Measurements from ENCODE around the gene TMC3. TPM values are rescaled to one million over a fixed set of nuclear protein-coding genes. Genes with fewer than 3 reads are reported as not detected.

The TMC3 gene
- total and polyA plus RNA-seq, 9 of the 15 experiments (the other 6 are each of a cell fraction or from before 2014, with no cell fraction given) = 0.01 to 0.14 TPM; not detected in 7

- TF ChIP-seq, protein P1, sequence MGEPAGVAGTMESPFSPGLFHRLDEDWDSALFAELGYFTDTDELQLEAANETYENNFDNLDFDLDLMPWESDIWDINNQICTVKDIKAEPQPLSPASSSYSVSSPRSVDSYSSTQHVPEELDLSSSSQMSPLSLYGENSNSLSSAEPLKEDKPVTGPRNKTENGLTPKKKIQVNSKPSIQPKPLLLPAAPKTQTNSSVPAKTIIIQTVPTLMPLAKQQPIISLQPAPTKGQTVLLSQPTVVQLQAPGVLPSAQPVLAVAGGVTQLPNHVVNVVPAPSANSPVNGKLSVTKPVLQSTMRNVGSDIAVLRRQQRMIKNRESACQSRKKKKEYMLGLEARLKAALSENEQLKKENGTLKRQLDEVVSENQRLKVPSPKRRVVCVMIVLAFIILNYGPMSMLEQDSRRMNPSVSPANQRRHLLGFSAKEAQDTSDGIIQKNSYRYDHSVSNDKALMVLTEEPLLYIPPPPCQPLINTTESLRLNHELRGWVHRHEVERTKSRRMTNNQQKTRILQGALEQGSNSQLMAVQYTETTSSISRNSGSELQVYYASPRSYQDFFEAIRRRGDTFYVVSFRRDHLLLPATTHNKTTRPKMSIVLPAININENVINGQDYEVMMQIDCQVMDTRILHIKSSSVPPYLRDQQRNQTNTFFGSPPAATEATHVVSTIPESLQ (CRISPR knock-in tag; IDR thresholded peaks at IDR 0.05) = no peak
- no peak for TF ChIP-seq ATF1 (CRISPR knock-in tag; IDR thresholded peaks at IDR 0.05)
- no peak for TF ChIP-seq ATF1 (tag; IDR thresholded peaks at IDR 0.05)
- TF ChIP-seq DMBX1 (CRISPR knock-in tag; IDR thresholded peaks at IDR 0.05; ENCODE audit: borderline replicate concordance) = no peak
Measured at GRCh38 chr15:81299156-81299555, 74.9 kb downstream of the TMC3 start (continued).

DNA sequence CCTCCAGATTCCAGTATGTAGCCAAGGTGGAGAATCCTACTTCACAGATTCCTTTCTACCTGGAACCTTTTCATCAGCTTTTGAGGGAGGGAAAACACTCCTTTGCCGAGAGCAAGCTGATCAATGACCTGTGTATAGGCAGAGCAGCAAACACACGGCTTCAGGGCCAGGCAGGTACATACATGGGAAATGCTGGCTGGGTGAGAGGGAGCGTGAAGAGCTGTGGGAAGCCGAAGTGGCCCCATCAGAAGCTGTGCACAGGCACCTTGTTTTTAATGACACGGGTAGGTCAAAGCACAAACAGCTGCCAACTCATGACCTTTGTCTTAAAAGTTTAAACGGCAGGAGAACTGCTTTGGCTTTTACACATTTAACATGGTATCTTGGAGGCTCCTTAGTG lies 75.4 kb downstream of the TMC3 start:
- FAIRE-seq = no peak
- no peak overlapping the region for H3K4me3 ChIP-seq
- no peak for ATAC-seq
- no peaks in the 10 kb centered on the region for H3K9me1 ChIP-seq (ENCODE audit: control insufficient read depth, insufficient read depth, low read length)
- H3K4me1 ChIP-seq (replicated peaks in 1 of 2; ENCODE audit: control insufficient read depth in 2 of 2, insufficient read depth in 2 of 2, low read length in 2 of 2) = no peaks in the 10 kb centered on the region
- H2AFZ ChIP-seq (ENCODE audit: low read depth, low read length) = no peak overlapping the region
- no peaks in the 10 kb centered on the region; the same call in 1 of the 2 replicates for H4K20me1 ChIP-seq (replicated peaks; ENCODE audit: control insufficient read depth, insufficient read depth, low read length)
- no peaks in the 10 kb centered on the region for H3K27me3 ChIP-seq (ENCODE audit: control insufficient read depth in 2 of 2, insufficient read depth in 2 of 2, low read length in 2 of 2)
- no peaks in the 10 kb centered on the region for H3K9me3 ChIP-seq (replicated peaks; ENCODE audit: control insufficient read depth, insufficient read depth, low read depth, low read length)
- no peak overlapping the region for H3K9ac ChIP-seq (ENCODE audit: insufficient read depth in 1 of 2, low read depth in 2 of 2, low read length in 2 of 2)
- no peak for DNase-seq (ENCODE audit: extremely low read depth in 1 of 4, low spot score in 3 of 4)
- no peak overlapping the region for H3K27ac ChIP-seq (ENCODE audit: extremely low read depth, low read depth, low read length)
- intact Hi-C loops (cut with micrococcal nuclease) = no loop called here
- BruUV-seq (replicated peaks) = no TSS peak
- WGBS (ENCODE audit: insufficient coverage, low coverage, missing lambda C conversion rate) = 33% methylated on average over 6 of the region's 6 CpGs
- ChIA-PET POLR2A (interaction anchor here (1.6 kb wide), 1 partner anchor 10 kb away, joined by 5 read pairs; no protein-coding TSS in a partner anchor), CTCF (ENCODE audit: low intra/inter-chr PET ratio) (no interaction called here)
- no peaks in the 10 kb centered on the region for H3K79me2 ChIP-seq (ENCODE audit: control insufficient read depth, insufficient read depth, low read length)
- in situ Hi-C loops (cut with MboI) = no loop called here
- H3K4me2 ChIP-seq (ENCODE audit: insufficient read depth, low read length) = no peak overlapping the region
- peaks cover 11% of the 10 kb centered on the region; the same call in 1 of the 3 replicates for H3K36me3 ChIP-seq (ENCODE audit: control insufficient read depth, insufficient read depth, low read length)
- no peak for TF ChIP-seq TSHZ1 (CRISPR knock-in tag; IDR thresholded peaks at IDR 0.05)
- no peak for TF ChIP-seq ZNF766 (CRISPR knock-in tag; conservative IDR thresholded peaks at IDR 0.05)
- TF ChIP-seq NRF1 (conservative IDR thresholded peaks at IDR 0.05 in 1 of 2, IDR thresholded peaks at IDR 0.05 in 1 of 2) = no peak
- TF ChIP-seq DACH1 (IDR thresholded peaks at IDR 0.05; ENCODE audit: partially characterized antibody) = no peak
- TF ChIP-seq, protein P2, sequence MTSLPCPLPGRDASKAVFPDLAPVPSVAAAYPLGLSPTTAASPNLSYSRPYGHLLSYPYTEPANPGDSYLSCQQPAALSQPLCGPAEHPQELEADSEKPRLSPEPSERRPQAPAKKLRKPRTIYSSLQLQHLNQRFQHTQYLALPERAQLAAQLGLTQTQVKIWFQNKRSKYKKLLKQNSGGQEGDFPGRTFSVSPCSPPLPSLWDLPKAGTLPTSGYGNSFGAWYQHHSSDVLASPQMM (CRISPR knock-in tag; IDR thresholded peaks at IDR 0.05) = no peak
- TF ChIP-seq PYGO2 (tag; IDR thresholded peaks at IDR 0.05) = no peak
- TF ChIP-seq, protein P3, sequence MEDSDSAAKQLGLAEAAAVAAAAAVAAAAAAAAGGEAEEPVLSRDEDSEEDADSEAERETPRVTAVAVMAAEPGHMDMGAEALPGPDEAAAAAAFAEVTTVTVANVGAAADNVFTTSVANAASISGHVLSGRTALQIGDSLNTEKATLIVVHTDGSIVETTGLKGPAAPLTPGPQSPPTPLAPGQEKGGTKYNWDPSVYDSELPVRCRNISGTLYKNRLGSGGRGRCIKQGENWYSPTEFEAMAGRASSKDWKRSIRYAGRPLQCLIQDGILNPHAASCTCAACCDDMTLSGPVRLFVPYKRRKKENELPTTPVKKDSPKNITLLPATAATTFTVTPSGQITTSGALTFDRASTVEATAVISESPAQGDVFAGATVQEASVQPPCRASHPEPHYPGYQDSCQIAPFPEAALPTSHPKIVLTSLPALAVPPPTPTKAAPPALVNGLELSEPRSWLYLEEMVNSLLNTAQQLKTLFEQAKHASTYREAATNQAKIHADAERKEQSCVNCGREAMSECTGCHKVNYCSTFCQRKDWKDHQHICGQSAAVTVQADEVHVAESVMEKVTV (CRISPR knock-in tag; IDR thresholded peaks at IDR 0.05) = no peak
- TF ChIP-seq ZNF395 (CRISPR knock-in tag; IDR thresholded peaks at IDR 0.05) = no peak
